Measurements from ENCODE around the gene NAPB.
"Not testable (repeated sequence)": the region's sequence is repeated elsewhere in the genome, so short reads cannot be mapped to it uniquely, and the experiment has no call there.

- not testable (repeated sequence) for TF ChIP-seq CTCF, POLR2AphosphoS5 (IDR thresholded peaks at IDR 0.05)
These were observed 45.7 kb upstream of the NAPB start for GRCh38 chr20:23466961-23467360.

Data from sigmoid colon (tissue), 4 donors.